Ascending aorta (tissue), 2 donors: ENCODE data around the gene ADGRB2. TPM values are rescaled to one million over a fixed set of nuclear protein-coding genes. Genes with fewer than 3 reads are reported as not detected.
A peak's percentile ranks its signal among the peaks of the same experiment; 100 is the strongest.

ENCODE experiments used
- DNase-seq, 2 donors: peaks; one replicate each; pipeline ENCODE4 v3.0.0-alpha.2; 2019; ENCODE audit warnings: low spot score in 2 of 2
- H3K27ac ChIP-seq, 2 donors: fragments of 200-600 bp; sonication (generic); one replicate each; pipeline ENCODE4 v1.5.1; 2016 to 2017; ENCODE audit warnings: mild to moderate bottlenecking in 1 of 2
- H3K27me3 ChIP-seq: fragments of 200-600 bp; sonication (generic); one replicate; pipeline ENCODE4 v1.5.1; 2017
- H3K36me3 ChIP-seq, 2 donors: fragments of 200-600 bp; sonication (generic); one replicate each; pipeline ENCODE4 v1.5.1; 2016
- H3K4me1 ChIP-seq, 2 donors: fragments of 200-600 bp; sonication (generic); one replicate each; pipeline ENCODE4 v1.5.1; 2016 to 2017; ENCODE audit warnings: mild to moderate bottlenecking in 1 of 2
- H3K4me3 ChIP-seq, 2 donors: fragments of 200-600 bp; sonication (generic); one replicate each; pipeline ENCODE4 v1.5.1; 2016 to 2017; ENCODE audit warnings: mild to moderate bottlenecking in 1 of 2
- H3K9me3 ChIP-seq, 2 donors: fragments of 200-600 bp; sonication (generic); one replicate each; pipeline ENCODE4 v1.5.1; 2016
- intact Hi-C: fragments of 100-400 bp; cut with DNase I; formaldehyde crosslinking; loops from one replicate; pipeline ENCODE4 v1.15.1; 2023
- total RNA-seq: library from RNA; depleted of rRNA; stranded (reverse); fragments of >200 nt; gene quantifications from one replicate; pipeline ENCODE4 v1.1.0, GENCODE V29; 2016
- TF ChIP-seq, protein P1 (sequence below), 3 experiments: fragments of 200-600 bp in 2 of 3; fragments of 450-650 bp in 1 of 3; sonication (generic) in 2 of 3; IDR thresholded peaks; one replicate each; pipeline ENCODE4 v1.5.1; 2016 to 2019; ENCODE audit warnings: antibody characterized with exemption in 3 of 3, mild to moderate bottlenecking in 1 of 3, moderate library complexity in 1 of 3

Gene ADGRB2
- total RNA-seq, 1 donor from 2014 or later, result 1.9 TPM

- no peaks in the 10 kb centered on the region for H3K27me3 ChIP-seq
- no peak for DNase-seq
- no peak overlapping the region for H3K4me3 ChIP-seq
- TF ChIP-seq, protein P1, sequence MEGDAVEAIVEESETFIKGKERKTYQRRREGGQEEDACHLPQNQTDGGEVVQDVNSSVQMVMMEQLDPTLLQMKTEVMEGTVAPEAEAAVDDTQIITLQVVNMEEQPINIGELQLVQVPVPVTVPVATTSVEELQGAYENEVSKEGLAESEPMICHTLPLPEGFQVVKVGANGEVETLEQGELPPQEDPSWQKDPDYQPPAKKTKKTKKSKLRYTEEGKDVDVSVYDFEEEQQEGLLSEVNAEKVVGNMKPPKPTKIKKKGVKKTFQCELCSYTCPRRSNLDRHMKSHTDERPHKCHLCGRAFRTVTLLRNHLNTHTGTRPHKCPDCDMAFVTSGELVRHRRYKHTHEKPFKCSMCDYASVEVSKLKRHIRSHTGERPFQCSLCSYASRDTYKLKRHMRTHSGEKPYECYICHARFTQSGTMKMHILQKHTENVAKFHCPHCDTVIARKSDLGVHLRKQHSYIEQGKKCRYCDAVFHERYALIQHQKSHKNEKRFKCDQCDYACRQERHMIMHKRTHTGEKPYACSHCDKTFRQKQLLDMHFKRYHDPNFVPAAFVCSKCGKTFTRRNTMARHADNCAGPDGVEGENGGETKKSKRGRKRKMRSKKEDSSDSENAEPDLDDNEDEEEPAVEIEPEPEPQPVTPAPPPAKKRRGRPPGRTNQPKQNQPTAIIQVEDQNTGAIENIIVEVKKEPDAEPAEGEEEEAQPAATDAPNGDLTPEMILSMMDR (IDR thresholded peaks at IDR 0.05), result no peak
- H3K4me1 ChIP-seq, result peaks cover 0 to 9% of the 10 kb centered on the region in 2 donors
- H3K27ac ChIP-seq, result no peak overlapping the region
- intact Hi-C loops, result no loop called here
- no peaks in the 10 kb centered on the region for H3K9me3 ChIP-seq
- H3K36me3 ChIP-seq, result no peaks in the 10 kb centered on the region
Measured at GRCh38 chr1:31783846-31784245, 19.7 kb upstream of the ADGRB2 start.

DNA sequence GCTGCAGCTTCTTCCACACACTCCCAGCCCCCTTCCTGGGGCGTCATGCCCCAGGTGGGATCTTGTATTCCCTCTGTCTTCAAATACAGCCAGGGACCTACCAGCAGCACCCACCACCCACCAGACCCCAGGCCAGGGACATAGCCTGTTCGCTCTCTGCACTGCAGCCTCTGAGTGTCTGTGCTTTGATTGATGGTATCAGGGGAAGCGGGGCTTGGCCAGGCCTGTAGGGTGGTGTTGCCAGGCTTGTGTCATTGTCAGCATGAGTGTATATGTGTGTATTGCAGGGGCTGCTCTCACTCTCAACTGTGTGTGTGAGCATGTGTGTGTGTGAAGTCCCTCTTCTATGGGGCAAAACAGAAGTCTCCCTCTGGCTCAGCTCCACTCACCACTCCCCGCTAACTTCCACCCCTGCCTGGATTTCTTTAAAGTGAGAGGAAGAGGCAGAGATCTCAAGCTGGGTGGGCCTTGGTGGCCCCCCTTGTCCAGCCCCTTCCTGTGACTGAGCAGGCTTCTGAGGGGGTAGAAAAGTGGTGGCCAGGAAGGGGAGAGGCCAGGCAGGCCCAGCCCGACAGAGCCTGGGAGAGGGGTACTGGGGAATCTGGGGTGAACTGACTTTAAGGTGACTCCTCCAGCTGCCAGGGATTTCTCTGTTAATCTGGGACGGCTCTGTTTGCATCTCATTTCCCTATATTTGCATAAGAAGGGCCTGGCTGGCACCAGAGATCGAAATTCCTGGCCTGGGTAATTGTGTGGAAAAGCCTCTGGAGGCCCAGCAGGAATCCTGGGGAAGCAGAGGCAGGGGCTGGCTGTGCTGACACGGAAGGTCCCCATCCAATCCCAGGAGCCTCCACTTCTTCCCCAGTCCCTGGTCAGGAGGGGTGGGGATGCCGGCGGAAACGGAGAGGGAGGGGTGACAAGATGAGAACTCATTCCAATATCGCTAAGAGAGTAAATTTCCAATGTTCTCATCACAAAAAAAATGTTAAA is 18.6 kb upstream of the ADGRB2 start:
- no peak for DNase-seq
- Histone ChIP-seq H3K9me3 (no peaks in the 10 kb centered on the region), H3K4me1 (peaks cover 0 to 6% of the 10 kb centered on the region in 2 donors), H3K27me3 (no peaks in the 10 kb centered on the region), H3K4me3 (no peak overlapping the region), H3K27ac (no peak overlapping the region), H3K36me3 (no peaks in the 10 kb centered on the region)
- intact Hi-C loops, result no loop called here
- TF ChIP-seq, protein P1 (IDR thresholded peaks at IDR 0.05), result no peak

GRCh38 chr1:31781756-31782371 is 17.7 kb upstream of the ADGRB2 start:
- intact Hi-C loops, result no loop called here
- peaks cover 0 to 6% of the 10 kb centered on the region in 2 donors for H3K4me1 ChIP-seq
- no peaks in the 10 kb centered on the region for H3K27me3 ChIP-seq
- H3K27ac ChIP-seq, result no peak overlapping the region
- peak in 1 of 2 donors; percentile 63 for DNase-seq
- no peak overlapping the region for H3K4me3 ChIP-seq
- no peaks in the 10 kb centered on the region for H3K36me3 ChIP-seq
- H3K9me3 ChIP-seq, result no peaks in the 10 kb centered on the region
- TF ChIP-seq, protein P1 (IDR thresholded peaks at IDR 0.05), result no peak

- no peak overlapping the region for H3K4me3 ChIP-seq
- TF ChIP-seq, protein P1 (IDR thresholded peaks at IDR 0.05), result no peak
- no peaks in the 10 kb centered on the region for H3K9me3 ChIP-seq
- H3K27me3 ChIP-seq, result no peaks in the 10 kb centered on the region
- no peak overlapping the region for H3K27ac ChIP-seq
- H3K36me3 ChIP-seq, result no peaks in the 10 kb centered on the region
- H3K4me1 ChIP-seq, result peaks cover 0 to 6% of the 10 kb centered on the region in 2 donors
- DNase-seq, result no peak
- intact Hi-C loops, result no loop called here
Measured at GRCh38 chr1:31781138-31781755, 17.1 kb upstream of the ADGRB2 start.

DNA sequence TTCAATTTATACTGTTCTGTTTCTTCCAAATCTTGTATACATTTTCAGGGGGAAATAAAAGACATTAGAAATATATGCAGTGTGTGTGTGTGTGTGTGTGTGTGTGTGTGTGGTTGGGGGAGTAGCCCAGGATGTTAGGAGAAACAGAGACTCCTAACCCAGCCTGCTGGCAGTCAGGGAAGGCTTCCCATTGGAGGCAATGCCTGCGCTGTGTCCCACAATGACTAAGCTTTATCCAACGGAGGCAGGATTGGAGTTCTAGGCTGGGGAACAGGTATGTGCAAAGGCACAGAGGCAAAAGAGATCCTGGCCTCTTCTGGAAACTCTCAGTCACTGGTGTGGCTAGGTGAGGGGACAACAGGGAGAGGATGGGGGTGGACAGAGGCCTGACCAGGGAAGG is 16.5 kb upstream of the ADGRB2 start:
- TF ChIP-seq, protein P1 (IDR thresholded peaks at IDR 0.05), result no peak
- Histone ChIP-seq H3K4me3 (no peak overlapping the region), H3K27me3 (no peaks in the 10 kb centered on the region), H3K9me3 (no peaks in the 10 kb centered on the region), H3K4me1 (peaks cover 0 to 6% of the 10 kb centered on the region in 2 donors), H3K36me3 (no peaks in the 10 kb centered on the region), H3K27ac (no peak overlapping the region)
- DNase-seq, result no peak
- intact Hi-C loops, result no loop called here
